Adrenal gland (tissue), 5 donors: ENCODE results near the gene MMP19.

ENCODE experiments used
- POLR2A ChIP-seq, 2 donors: fragments of 450-650 bp; IDR thresholded peaks; one replicate each; pipeline ENCODE4 v1.6.1; 2017; ENCODE audit warnings: antibody characterized with exemption in 2 of 2, mild to moderate bottlenecking in 2 of 2, moderate library complexity in 1 of 2
- TF ChIP-seq, protein P1 (sequence below), 6 experiments: fragments of 450-650 bp in 4 of 6; fragments of 200-600 bp in 2 of 6; sonication (generic) in 1 of 6; IDR thresholded peaks; 1 replicate in 5 of 6; 2 replicates in 1 of 6; pipeline versions ENCODE4 v1.5.1 to v1.8.0; 2016 to 2021; ENCODE audit warnings: antibody characterized with exemption in 6 of 6, mild to moderate bottlenecking in 2 of 6, moderate library complexity in 1 of 6
- donor health status: DM: no; HTN: no; CAD: no.

DNA sequence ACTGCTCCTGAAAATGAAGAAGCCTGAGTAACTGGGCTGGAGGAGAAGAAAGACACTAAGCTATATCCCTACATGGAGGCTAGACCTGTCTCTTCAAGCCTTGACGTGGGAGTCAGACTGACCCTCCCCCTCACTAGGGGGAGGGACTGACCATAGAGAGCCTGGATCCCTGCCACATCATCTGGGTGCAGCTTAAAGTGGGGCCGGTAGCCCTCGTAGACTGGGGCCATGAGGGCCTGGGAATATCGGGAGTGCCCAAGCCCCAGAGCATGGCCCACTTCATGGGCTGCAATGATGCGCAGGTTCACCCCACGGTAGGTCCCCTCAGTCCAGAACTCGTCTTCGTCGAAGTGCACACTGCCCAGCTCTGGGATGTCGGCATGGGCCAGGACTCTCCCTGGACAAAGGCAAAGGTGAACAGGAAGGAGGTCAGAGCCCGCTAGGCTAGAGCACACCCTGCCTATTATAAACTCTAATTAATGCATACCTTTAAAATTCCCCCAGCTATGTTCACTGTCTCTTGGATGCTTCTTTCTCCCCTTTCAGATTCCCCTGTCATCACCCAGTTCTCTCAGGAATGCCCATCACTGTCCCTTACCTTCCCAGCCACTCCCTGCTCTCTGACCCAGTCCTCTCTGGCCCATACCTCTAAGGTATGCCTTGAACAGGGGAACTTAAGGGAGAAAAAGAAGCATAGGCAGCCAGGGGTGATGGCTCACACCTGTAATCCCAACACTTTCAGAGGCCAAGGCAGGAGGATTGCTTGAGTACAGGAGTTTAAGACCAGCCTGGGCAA, 3.2 kb downstream of the MMP19 start:
- TF ChIP-seq, protein P1, sequence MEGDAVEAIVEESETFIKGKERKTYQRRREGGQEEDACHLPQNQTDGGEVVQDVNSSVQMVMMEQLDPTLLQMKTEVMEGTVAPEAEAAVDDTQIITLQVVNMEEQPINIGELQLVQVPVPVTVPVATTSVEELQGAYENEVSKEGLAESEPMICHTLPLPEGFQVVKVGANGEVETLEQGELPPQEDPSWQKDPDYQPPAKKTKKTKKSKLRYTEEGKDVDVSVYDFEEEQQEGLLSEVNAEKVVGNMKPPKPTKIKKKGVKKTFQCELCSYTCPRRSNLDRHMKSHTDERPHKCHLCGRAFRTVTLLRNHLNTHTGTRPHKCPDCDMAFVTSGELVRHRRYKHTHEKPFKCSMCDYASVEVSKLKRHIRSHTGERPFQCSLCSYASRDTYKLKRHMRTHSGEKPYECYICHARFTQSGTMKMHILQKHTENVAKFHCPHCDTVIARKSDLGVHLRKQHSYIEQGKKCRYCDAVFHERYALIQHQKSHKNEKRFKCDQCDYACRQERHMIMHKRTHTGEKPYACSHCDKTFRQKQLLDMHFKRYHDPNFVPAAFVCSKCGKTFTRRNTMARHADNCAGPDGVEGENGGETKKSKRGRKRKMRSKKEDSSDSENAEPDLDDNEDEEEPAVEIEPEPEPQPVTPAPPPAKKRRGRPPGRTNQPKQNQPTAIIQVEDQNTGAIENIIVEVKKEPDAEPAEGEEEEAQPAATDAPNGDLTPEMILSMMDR (IDR thresholded peaks at IDR 0.05) = no peak
- TF ChIP-seq POLR2A (IDR thresholded peaks at IDR 0.05) = no peak
